ENCODE measurements around the gene MORN5.

DNA sequence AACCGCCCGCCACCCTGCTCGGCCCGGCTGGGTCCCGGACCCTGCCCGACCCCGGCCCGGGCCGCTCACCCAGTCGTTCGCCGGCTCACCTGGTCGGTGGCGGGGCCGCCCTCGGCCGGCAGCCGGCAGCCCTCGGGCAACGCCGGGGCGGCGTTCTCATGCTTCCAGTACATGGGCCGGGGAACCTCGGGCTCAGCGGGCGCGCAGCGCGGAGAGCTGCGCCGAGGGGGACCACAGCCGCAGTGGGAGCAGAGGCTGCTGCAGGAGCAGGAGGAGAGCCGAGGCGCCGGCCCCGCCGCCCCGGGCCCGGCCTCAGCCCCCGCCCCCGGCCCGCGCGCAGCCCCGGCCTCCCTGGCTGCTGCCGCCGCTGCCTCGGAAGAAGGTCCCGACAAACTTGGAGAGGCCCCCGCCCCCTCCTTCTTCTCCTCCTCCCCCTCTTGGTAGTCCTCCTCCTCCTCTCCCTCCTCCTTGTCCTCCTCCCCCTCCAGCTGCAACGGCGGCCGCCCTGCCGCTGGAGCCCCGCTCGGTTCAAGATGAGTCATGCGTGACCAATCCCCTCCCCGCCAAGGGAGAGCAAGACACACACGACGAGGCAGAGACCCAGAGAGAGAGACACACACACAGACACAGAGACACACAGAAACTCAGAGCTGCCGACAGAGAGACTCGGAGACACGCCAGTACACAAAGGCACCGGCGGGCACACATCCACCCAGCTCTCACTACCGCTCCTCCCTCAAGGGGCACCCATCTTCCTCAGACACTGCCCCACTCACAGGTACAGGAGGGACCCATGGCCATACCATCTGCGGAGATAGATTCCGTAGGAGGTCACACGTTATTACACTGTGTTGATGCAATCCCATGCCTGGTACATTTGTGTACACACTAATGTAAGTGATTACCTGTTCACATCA lies 69.1 kb downstream of the MORN5 start, which contains the start of gene LHX6:
- TF ChIP-seq POLR2A (IDR thresholded peaks at IDR 0.05), result no peak
- TF ChIP-seq, protein P1, sequence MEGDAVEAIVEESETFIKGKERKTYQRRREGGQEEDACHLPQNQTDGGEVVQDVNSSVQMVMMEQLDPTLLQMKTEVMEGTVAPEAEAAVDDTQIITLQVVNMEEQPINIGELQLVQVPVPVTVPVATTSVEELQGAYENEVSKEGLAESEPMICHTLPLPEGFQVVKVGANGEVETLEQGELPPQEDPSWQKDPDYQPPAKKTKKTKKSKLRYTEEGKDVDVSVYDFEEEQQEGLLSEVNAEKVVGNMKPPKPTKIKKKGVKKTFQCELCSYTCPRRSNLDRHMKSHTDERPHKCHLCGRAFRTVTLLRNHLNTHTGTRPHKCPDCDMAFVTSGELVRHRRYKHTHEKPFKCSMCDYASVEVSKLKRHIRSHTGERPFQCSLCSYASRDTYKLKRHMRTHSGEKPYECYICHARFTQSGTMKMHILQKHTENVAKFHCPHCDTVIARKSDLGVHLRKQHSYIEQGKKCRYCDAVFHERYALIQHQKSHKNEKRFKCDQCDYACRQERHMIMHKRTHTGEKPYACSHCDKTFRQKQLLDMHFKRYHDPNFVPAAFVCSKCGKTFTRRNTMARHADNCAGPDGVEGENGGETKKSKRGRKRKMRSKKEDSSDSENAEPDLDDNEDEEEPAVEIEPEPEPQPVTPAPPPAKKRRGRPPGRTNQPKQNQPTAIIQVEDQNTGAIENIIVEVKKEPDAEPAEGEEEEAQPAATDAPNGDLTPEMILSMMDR (IDR thresholded peaks at IDR 0.05), result no peak
